ENCODE results near the gene TEX10. TPM values are rescaled to one million over a fixed set of nuclear protein-coding genes. Genes with fewer than 3 reads are reported as not detected.

Gene TEX10
- polyA plus RNA-seq, 1 of the 3 experiments (the other 2 are of a cell fraction) = 12.7 TPM

GRCh38 chr9:100307080-100307479 is 45.7 kb downstream of the TEX10 start:
- Histone ChIP-seq H3K9me3 (no peaks in the 10 kb centered on the region), H3K4me1 (ENCODE audit: control insufficient read depth in 1 of 2, insufficient read depth in 2 of 2, low read depth in 1 of 2, low read length in 1 of 2) (peaks cover 0 to 26% of the 10 kb centered on the region in 2 experiments; a peak in 1 of 4 replicates), H3K4me2 (no peak overlapping the region), H3K27ac (ENCODE audit: low read depth in 2 of 2, low read length in 1 of 2) (no peak overlapping the region), H3K9ac (no peak overlapping the region), H3K79me2 (ENCODE audit: insufficient read depth) (peaks cover 72% of the 10 kb centered on the region), H3K4me3 (ENCODE audit: low read depth in 2 of 2, low read length in 1 of 2) (no peak overlapping the region; a peak in 1 of 4 replicates), H3K27me3 (ENCODE audit: insufficient read depth) (no peaks in the 10 kb centered on the region), H4K20me1 (ENCODE audit: insufficient read depth) (no peaks in the 10 kb centered on the region), H2AFZ (ENCODE audit: low read depth) (no peak overlapping the region), H3K9me2 (no peaks in the 10 kb centered on the region), H3F3A (replicated peaks; ENCODE audit: insufficient read depth) (peaks cover 66% of the 10 kb centered on the region), H3K36me3 (replicated peaks in 1 of 2; ENCODE audit: control insufficient read depth in 1 of 2, insufficient read depth in 2 of 2, low read length in 1 of 2) (peaks cover 63 to 65% of the 10 kb centered on the region in 2 experiments)
- 86% methylated on average over 2 of the region's 2 CpGs for WGBS (ENCODE audit: low lambda C conversion rate)
- POLR2A ChIA-PET = no interaction called here
- no peak for TF ChIP-seq GATA2 (CRISPR knock-in tag; IDR thresholded peaks at IDR 0.05)
- no peak for TF ChIP-seq NRF1 (IDR thresholded peaks at IDR 0.05; ENCODE audit: low read depth, low read length)
- TF ChIP-seq EZH2phosphoT487 (IDR thresholded peaks at IDR 0.05; ENCODE audit: borderline replicate concordance, low read depth) = no peak
- TF ChIP-seq ELF1 (IDR thresholded peaks at IDR 0.05) = no peak
- DNase-seq = no peak
- CTCF ChIA-PET = no interaction called here

GRCh38 chr9:100306283-100306682 is 46.5 kb downstream of the TEX10 start:
- H3F3A ChIP-seq (replicated peaks; ENCODE audit: insufficient read depth) = peaks cover 63% of the 10 kb centered on the region
- no peaks in the 10 kb centered on the region for H3K9me3 ChIP-seq
- H3K36me3 ChIP-seq (replicated peaks in 1 of 2; ENCODE audit: control insufficient read depth in 1 of 2, insufficient read depth in 2 of 2, low read length in 1 of 2) = peaks cover 65 to 71% of the 10 kb centered on the region in 2 experiments
- ChIA-PET POLR2A (no interaction called here), CTCF (interaction anchor here (1.2 to 1.8 kb wide), 2 partner anchors 19 to 277 kb away, joined by 3 to 8 read pairs; no protein-coding TSS in a partner anchor)
- TF ChIP-seq TEAD4 (IDR thresholded peaks at IDR 0.05; ENCODE audit: borderline replicate concordance, insufficient read depth) = no peak
- no peak for TF ChIP-seq YY1 (IDR thresholded peaks at IDR 0.05; ENCODE audit: low read depth)
- no peak for TF ChIP-seq ELF1 (IDR thresholded peaks at IDR 0.05)
- TF ChIP-seq EZH2phosphoT487 (IDR thresholded peaks at IDR 0.05; ENCODE audit: borderline replicate concordance, low read depth) = no peak
- TF ChIP-seq MXI1 (IDR thresholded peaks at IDR 0.05; ENCODE audit: low read depth, low read length) = no peak
- TF ChIP-seq TAF1 (IDR thresholded peaks at IDR 0.05; ENCODE audit: borderline replicate concordance, low read depth, low read length) = no peak
- TF ChIP-seq RFX5 (IDR thresholded peaks at IDR 0.05; ENCODE audit: low read length) = no peak
- TF ChIP-seq FOXJ3 (CRISPR knock-in tag; IDR thresholded peaks at IDR 0.05) = no peak
- no peak for TF ChIP-seq USF2 (IDR thresholded peaks at IDR 0.05; ENCODE audit: borderline replicate concordance, low read depth, low read length)
- TF ChIP-seq MAX (IDR thresholded peaks at IDR 0.05; ENCODE audit: low read depth) = no peak
- no peak for TF ChIP-seq ZBTB33 (IDR thresholded peaks at IDR 0.05; ENCODE audit: borderline replicate concordance, low read depth)
- no peak for TF ChIP-seq SMC3 (IDR thresholded peaks at IDR 0.05; ENCODE audit: low read depth, low read length)
- no peak for TF ChIP-seq NRF1 (IDR thresholded peaks at IDR 0.05; ENCODE audit: low read depth, low read length)
- no peak for TF ChIP-seq NFIC (IDR thresholded peaks at IDR 0.05; ENCODE audit: borderline replicate concordance)
- no peak for TF ChIP-seq FOSL2 (IDR thresholded peaks at IDR 0.05; ENCODE audit: borderline replicate concordance, low read depth)
- TF ChIP-seq GATA2 (CRISPR knock-in tag; IDR thresholded peaks at IDR 0.05) = no peak
- no peak for TF ChIP-seq RCOR1 (IDR thresholded peaks at IDR 0.05; ENCODE audit: low read length)
- no peak for TF ChIP-seq RAD21 (IDR thresholded peaks at IDR 0.05; ENCODE audit: low read length)
- peaks cover 72% of the 10 kb centered on the region for H3K79me2 ChIP-seq (ENCODE audit: insufficient read depth)
- peaks cover 0 to 26% of the 10 kb centered on the region in 2 experiments; a peak in 2 of 4 replicates for H3K4me1 ChIP-seq (ENCODE audit: control insufficient read depth in 1 of 2, insufficient read depth in 2 of 2, low read depth in 1 of 2, low read length in 1 of 2)
- WGBS (ENCODE audit: low lambda C conversion rate) = 76% methylated on average over 1 of the region's 1 CpG
- no peak overlapping the region for H3K9ac ChIP-seq
- no peak overlapping the region for H2AFZ ChIP-seq (ENCODE audit: low read depth)
- no peak overlapping the region for H3K27ac ChIP-seq (ENCODE audit: low read depth in 2 of 2, low read length in 1 of 2)
- no peaks in the 10 kb centered on the region for H4K20me1 ChIP-seq (ENCODE audit: insufficient read depth)
- no peaks in the 10 kb centered on the region for H3K9me2 ChIP-seq
- no peak overlapping the region for H3K4me2 ChIP-seq
- no peaks in the 10 kb centered on the region for H3K27me3 ChIP-seq (ENCODE audit: insufficient read depth)
- no peak for DNase-seq
- no peak overlapping the region for H3K4me3 ChIP-seq (ENCODE audit: low read depth in 2 of 2, low read length in 1 of 2)
